HG02798 (cell line): Measurements from ENCODE around the gene ZNF383.
"Not testable (repeated sequence)": the region's sequence is repeated elsewhere in the genome, so short reads cannot be mapped to it uniquely, and the experiment has no call there.

Source experiments
- ATAC-seq: cut with Tn5 transposase; IDR thresholded peaks from one replicate; pipeline ENCODE4 v1.9.1; 2021; ENCODE audit warnings: mild to moderate bottlenecking; ENCODE audit not compliant: unreplicated experiment, poor library complexity

ZNF383 gene

GRCh38 chr19:37217775-37218591 is at the start of gene ZNF383:
Gene ZNF383 (plus strand): TSS chr19:37218214. CDS start chr19:37230454, 12,240 bp downstream.
- peak; percentile 91 for ATAC-seq

- ATAC-seq, result peak; percentile 99
These were observed 45.3 kb upstream of the ZNF383 start, which contains the start of gene ZNF585A for GRCh38 chr19:37172368-37173366. Gene ZNF585A (minus strand): TSS chr19:37172695. CDS start chr19:37169910, 2,785 bp downstream.

GRCh38 chr19:37186071-37186470 is 31.9 kb upstream of the ZNF383 start:
- not testable (repeated sequence) for ATAC-seq

GRCh38 chr19:37195248-37195647 is 22.8 kb upstream of the ZNF383 start:
- not testable (repeated sequence) for ATAC-seq

GRCh38 chr19:37197115-37197514 is 20.9 kb upstream of the ZNF383 start:
- not testable (repeated sequence) for ATAC-seq

- no peak for ATAC-seq
These were observed 20.2 kb upstream of the ZNF383 start for GRCh38 chr19:37197768-37198167.

- no peak for ATAC-seq
These were observed 587 bp upstream of the ZNF383 start for GRCh38 chr19:37217480-37217774.

- ATAC-seq, result no peak
These were observed 550 bp downstream of the ZNF383 start for GRCh38 chr19:37218592-37218935.

- no peak for ATAC-seq
These were observed 2.4 kb downstream of the ZNF383 start for GRCh38 chr19:37220383-37220782.

GRCh38 chr19:37221136-37221535 is 3.1 kb downstream of the ZNF383 start:
- no peak for ATAC-seq

- no peak for ATAC-seq
These were observed 8.2 kb downstream of the ZNF383 start for GRCh38 chr19:37226248-37226647.

- ATAC-seq, result no peak
These were observed 10.0 kb downstream of the ZNF383 start for GRCh38 chr19:37227996-37228395.

GRCh38 chr19:37243206-37243632 is 25.2 kb downstream of the ZNF383 start:
- no peak for ATAC-seq

- no peak for ATAC-seq
These were observed 33.6 kb downstream of the ZNF383 start for GRCh38 chr19:37251308-37252229.

- ATAC-seq, result not testable (repeated sequence)
These were observed 45.0 kb downstream of the ZNF383 start for GRCh38 chr19:37263028-37263427.

- ATAC-seq, result not testable (repeated sequence)
These were observed 49.0 kb downstream of the ZNF383 start for GRCh38 chr19:37267005-37267404.

GRCh38 chr19:37267755-37268154 is 49.7 kb downstream of the ZNF383 start:
- ATAC-seq, result not testable (repeated sequence)

GRCh38 chr19:37280656-37281055 is 62.6 kb downstream of the ZNF383 start:
- ATAC-seq, result not testable (repeated sequence)

- not testable (repeated sequence) for ATAC-seq
These were observed 66.0 kb downstream of the ZNF383 start for GRCh38 chr19:37284020-37284419.

- ATAC-seq, result not testable (repeated sequence)
These were observed 71.2 kb downstream of the ZNF383 start for GRCh38 chr19:37289229-37289628.
